NCI-H1092 treated with DMSO at 0.1 percent for 48 hours (cell line): ENCODE results near the gene HLCS.

Experiments used
- DNase-seq: peaks from one replicate; lab custom pipeline; 2025; lab: John Stamatoyannopoulos, UW

Gene HLCS

GRCh38 chr21:36985751-36986594, 19.5 kb upstream of the HLCS start:
- no peak for DNase-seq

GRCh38 chr21:36981977-36982700, 15.7 kb upstream of the HLCS start:
- no peak for DNase-seq

- no peak for DNase-seq
Observed at GRCh38 chr21:36981049-36981391, 14.6 kb upstream of the HLCS start.

- DNase-seq, result peak; percentile 22
Observed at GRCh38 chr21:36980280-36981048, 14.0 kb upstream of the HLCS start.

GRCh38 chr21:36976882-36977651, 10.6 kb upstream of the HLCS start:
- peak; percentile 54 for DNase-seq

- no peak for DNase-seq
Observed at GRCh38 chr21:36976228-36976861, 9.9 kb upstream of the HLCS start.

- no peak for DNase-seq
Observed at GRCh38 chr21:36974851-36975192, 8.4 kb upstream of the HLCS start.

- DNase-seq, result no peak
Observed at GRCh38 chr21:36973986-36974850, 7.7 kb upstream of the HLCS start.

- no peak for DNase-seq
Observed at GRCh38 chr21:36968976-36969375, 2.5 kb upstream of the HLCS start.

GRCh38 chr21:36968414-36968813, 1.9 kb upstream of the HLCS start:
- DNase-seq, result no peak

- DNase-seq, result peak; percentile 47
Observed at GRCh38 chr21:36966821-36967768, 626 bp upstream of the HLCS start.

GRCh38 chr21:36965720-36966065, 776 bp downstream of the HLCS start:
- DNase-seq, result no peak

GRCh38 chr21:36964827-36965719, 1.4 kb downstream of the HLCS start:
- DNase-seq, result no peak

GRCh38 chr21:36964398-36964797, 2.1 kb downstream of the HLCS start:
- no peak for DNase-seq

- DNase-seq, result no peak
Observed at GRCh38 chr21:36962098-36962780, 4.2 kb downstream of the HLCS start.

- DNase-seq, result no peak
Observed at GRCh38 chr21:36960676-36961284, 5.7 kb downstream of the HLCS start.

GRCh38 chr21:36959020-36959835, 7.2 kb downstream of the HLCS start:
- DNase-seq, result no peak
